GM12801 (cell line): ENCODE results near the gene EHMT1.

Source experiments
- TF ChIP-seq, protein P1 (sequence below): IDR thresholded peaks from one replicate; pipeline ENCODE4 v1.5.1; 2011; ENCODE audit warnings: control low read depth; ENCODE audit not compliant: insufficient read length; ENCODE audit errors: extremely low read depth

Gene EHMT1

DNA sequence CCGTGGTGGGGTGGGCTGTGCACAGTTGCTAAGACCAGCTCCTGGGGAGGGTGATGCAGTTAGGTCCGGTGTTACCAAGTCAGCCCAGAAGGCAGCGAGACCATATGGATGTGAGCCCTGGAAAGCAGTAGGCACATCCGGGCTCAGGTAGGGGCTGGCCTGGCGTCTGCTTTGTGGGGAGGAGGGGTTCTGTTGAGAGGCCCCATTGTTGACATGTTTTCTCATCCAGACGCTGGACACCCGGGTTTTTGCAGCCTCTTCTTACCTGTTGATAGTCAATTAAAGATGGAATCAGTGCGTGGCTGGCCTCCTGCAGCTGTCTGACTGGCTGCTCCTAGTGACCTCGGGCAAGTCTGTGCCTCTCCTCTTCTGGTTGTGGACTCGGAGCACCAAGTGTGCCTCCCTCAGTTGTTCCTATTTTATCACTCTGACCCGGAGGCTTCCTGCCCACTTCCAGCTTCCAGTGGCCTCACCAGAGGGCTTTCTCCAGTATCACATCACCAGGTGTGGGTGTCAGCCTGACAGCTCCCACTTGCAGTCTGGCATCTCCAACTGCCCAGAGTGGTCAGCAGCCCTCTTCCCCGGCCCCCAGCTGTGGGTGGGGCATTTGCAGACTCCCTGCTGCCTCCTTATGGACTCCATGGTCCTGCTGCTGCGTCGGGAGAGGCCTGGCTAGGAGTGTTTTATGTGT, 90.8 kb downstream of the EHMT1 start:
- TF ChIP-seq, protein P1, sequence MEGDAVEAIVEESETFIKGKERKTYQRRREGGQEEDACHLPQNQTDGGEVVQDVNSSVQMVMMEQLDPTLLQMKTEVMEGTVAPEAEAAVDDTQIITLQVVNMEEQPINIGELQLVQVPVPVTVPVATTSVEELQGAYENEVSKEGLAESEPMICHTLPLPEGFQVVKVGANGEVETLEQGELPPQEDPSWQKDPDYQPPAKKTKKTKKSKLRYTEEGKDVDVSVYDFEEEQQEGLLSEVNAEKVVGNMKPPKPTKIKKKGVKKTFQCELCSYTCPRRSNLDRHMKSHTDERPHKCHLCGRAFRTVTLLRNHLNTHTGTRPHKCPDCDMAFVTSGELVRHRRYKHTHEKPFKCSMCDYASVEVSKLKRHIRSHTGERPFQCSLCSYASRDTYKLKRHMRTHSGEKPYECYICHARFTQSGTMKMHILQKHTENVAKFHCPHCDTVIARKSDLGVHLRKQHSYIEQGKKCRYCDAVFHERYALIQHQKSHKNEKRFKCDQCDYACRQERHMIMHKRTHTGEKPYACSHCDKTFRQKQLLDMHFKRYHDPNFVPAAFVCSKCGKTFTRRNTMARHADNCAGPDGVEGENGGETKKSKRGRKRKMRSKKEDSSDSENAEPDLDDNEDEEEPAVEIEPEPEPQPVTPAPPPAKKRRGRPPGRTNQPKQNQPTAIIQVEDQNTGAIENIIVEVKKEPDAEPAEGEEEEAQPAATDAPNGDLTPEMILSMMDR = no peak

GRCh38 chr9:137710704-137711103, 91.9 kb downstream of the EHMT1 start:
- TF ChIP-seq, protein P1 = no peak

- TF ChIP-seq, protein P1 = no peak
Measured at GRCh38 chr9:137711678-137712105, 92.9 kb downstream of the EHMT1 start.

DNA sequence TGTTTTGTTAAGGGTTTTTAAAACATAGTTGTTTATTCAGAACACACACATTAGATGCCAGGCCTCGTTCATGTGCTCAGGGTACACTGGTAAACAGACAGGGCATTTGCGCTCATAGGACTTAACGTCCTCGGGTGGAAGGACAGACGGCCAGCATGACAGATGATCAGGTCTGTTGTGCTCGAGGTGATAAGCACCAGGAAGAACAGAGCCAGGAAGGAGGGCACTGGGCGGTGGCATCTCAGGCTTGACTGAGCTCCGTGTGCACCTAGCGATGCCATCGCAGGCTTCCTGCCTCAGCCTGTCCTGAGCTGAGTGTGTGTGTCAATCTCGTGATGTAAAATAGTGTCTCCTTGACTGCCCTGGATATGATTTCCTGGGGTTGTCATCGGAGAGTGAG, 96.5 kb downstream of the EHMT1 start:
- TF ChIP-seq, protein P1 = no peak

DNA sequence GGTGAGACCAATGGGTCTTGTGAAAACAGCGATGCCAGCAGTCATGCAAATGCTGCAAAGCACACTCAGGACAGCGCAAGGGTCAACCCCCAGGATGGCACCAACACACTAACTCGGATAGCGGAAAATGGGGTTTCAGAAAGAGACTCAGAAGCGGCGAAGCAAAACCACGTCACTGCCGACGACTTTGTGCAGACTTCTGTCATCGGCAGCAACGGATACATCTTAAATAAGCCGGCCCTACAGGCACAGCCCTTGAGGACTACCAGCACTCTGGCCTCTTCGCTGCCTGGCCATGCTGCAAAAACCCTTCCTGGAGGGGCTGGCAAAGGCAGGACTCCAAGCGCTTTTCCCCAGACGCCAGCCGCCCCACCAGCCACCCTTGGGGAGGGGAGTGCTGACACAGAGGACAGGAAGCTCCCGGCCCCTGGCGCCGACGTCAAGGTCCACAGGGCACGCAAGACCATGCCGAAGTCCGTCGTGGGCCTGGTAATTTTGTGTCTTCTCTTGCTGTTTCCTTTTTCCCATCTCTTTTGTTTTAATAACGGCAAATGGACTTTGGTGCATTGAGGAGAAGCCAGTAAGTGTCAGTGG, 98.0 kb downstream of the EHMT1 start:
- TF ChIP-seq, protein P1 = no peak

GRCh38 chr9:137717776-137718327, 99.0 kb downstream of the EHMT1 start:
- TF ChIP-seq, protein P1 = no peak

- TF ChIP-seq, protein P1 = no peak
Measured at GRCh38 chr9:137719194-137719593, 100.4 kb downstream of the EHMT1 start.
